Measurements from ENCODE around the gene CAMK2A.

Gene CAMK2A

GRCh38 chr5:150300496-150301169 is 11.1 kb upstream of the CAMK2A start:
- DNase-seq (ENCODE audit: low read depth, low spot score) = no peak

DNA sequence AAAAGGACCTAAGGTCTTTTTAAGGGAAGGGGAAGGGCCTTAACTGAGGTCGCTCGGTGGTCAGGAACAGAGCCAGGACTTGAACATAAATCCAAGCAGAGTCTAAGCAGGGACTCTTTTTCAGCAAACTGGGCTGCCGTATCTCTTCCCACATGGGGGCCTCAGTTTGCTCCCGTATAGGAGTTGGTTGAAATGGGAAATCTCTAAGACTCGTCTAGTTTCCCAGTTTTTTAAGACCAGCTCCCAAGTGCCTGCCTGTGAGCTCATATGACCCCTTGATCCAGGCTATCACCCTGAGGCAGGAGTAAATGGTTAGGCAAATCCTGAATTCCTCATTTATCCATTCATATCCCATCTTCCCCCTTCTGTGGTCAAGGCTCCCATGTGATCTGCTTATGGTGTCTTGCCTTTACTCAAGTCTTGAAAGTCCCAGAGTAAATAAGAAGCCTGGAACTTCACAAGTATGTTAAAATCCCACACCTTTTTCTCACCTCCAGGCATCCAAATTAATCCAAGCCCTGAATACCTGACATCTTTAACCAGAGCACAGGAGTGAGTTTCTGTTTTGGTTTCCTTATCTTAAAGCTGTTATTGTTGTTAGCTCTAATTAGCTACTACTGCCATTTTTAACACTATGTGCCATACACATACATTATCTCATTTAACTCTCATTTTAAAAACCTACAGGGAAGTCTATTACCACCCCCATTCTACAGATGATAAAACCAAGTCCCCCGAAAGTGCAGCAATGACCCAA is 10.2 kb upstream of the CAMK2A start:
- no peak for DNase-seq (ENCODE audit: low read depth, low spot score)

GRCh38 chr5:150298701-150299451 is 9.3 kb upstream of the CAMK2A start:
- DNase-seq (ENCODE audit: low read depth, low spot score) = no peak

DNA sequence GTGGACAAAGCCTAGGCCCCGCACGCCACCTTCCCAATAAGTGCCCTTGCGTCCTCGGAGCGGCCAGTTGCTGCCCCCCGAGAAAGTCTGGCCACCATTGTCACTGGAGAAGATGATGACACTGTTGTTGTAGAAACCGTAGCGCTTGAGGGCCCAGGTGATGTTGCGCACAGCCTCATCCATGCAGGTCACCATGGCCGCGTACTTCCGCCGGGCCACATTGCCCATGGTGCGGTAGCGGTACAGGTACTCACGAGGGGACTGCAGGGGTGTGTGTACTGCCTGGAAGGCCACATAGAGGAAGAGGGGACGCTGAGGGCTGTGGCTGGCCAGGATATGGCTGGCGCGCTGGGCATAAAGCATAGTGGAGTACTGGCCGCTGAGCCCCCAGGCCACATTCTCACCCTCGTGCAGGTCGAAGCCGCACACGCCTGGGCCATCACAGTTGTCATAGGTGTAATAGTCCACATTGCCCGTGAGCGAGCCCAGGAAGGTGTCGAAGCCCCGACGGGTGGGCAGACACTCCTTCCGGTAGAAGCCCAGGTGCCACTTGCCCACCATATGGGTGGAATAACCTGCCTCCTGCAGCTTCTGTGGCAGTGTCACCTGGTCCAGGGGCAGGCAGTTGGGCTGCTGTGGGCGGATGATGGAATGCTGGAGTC is 8.5 kb upstream of the CAMK2A start:
- no peak for DNase-seq (ENCODE audit: low read depth, low spot score)

GRCh38 chr5:150297236-150297890 is 7.8 kb upstream of the CAMK2A start:
- no peak for DNase-seq (ENCODE audit: low read depth, low spot score)

- DNase-seq (ENCODE audit: low read depth, low spot score) = no peak
These were observed 6.9 kb upstream of the CAMK2A start for GRCh38 chr5:150296496-150296895.

DNA sequence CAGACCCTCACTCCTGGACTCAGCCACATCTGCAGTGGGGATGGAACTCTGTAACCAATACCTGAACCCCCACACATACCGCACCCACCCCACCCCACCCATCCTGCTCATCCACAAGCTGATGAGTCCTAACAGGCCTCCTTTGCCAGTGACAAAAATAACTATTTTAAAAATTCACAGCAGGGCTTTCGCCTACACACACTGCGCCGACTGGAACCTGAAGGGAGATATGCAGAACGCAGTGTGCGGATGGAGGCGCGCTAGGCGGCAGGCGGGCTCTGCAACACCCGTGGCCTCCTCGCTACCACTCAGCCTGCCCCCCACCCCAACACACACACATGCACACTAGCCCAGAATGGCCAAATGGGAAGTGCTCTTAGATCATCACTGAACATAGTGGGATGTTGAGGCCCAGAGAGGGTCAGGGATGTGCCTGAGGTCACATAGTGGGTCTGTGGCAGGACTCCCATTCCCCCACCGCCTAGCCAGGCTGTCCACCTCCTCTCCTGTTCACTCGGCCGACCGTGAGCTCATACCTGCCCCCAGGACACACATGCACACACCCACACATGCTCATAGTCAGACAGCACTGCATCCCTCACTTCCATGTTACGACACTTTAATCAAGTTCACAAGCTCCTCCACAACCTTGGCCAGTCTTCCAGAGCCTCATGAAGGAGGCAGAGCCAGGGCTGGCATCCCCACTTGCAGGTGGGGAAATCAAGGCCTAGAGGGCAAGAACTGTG is 6.3 kb upstream of the CAMK2A start:
- DNase-seq (ENCODE audit: low read depth, low spot score) = no peak

GRCh38 chr5:150295172-150295634 is 5.6 kb upstream of the CAMK2A start:
- no peak for DNase-seq (ENCODE audit: low read depth, low spot score)

GRCh38 chr5:150294551-150295071 is 5.0 kb upstream of the CAMK2A start:
- no peak for DNase-seq (ENCODE audit: low read depth, low spot score)

GRCh38 chr5:150293091-150293941 is 3.7 kb upstream of the CAMK2A start:
- no peak for DNase-seq (ENCODE audit: low read depth, low spot score)

- no peak for DNase-seq (ENCODE audit: low read depth, low spot score)
These were observed 2.1 kb upstream of the CAMK2A start for GRCh38 chr5:150291388-150292385.

- no peak for DNase-seq (ENCODE audit: low read depth, low spot score)
These were observed 782 bp downstream of the CAMK2A start for GRCh38 chr5:150288791-150289190.

DNA sequence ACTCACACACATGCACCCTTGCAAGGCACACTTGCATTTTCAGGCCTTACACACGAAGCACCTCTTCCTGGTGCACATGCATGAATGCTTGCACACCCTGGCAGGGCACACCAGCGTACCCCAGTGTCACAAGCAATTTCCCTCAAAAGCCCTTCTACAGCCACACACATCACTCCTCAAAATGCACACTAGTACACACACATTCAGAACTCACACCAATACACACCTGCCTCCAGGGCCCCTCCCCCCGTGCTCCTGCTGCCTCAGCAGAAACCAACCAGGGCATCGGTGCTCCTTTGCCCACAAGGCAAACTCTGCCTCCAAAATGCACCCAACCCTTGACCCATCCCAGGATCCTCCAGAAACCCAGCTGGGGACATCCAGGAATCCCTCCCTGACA is 1.2 kb downstream of the CAMK2A start:
- no peak for DNase-seq (ENCODE audit: low read depth, low spot score)

GRCh38 chr5:150286820-150287219 is 2.8 kb downstream of the CAMK2A start:
- no peak for DNase-seq (ENCODE audit: low read depth, low spot score)

DNA sequence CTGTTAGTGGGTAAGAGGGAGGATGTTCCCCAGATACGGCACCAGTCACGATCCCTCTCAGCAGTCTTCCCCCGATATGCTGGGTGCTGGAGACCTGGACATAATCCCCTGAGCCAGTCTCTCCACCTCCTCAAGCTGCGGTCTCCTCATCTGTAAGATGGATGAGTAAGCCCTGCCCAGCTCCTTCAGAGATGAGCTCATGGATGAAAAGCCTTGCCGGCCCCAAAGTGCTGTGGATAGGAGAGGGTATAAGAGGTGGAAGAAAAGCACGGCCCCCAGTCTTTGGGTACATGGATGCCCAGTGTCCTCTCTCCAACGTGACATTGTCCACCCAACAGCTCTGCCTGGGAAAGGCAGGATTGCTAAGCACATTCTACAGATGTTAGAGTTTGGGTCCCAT is 4.5 kb downstream of the CAMK2A start:
- no peak for DNase-seq (ENCODE audit: low read depth, low spot score)

GRCh38 chr5:150284311-150284710 is 5.3 kb downstream of the CAMK2A start:
- no peak for DNase-seq (ENCODE audit: low read depth, low spot score)

DNA sequence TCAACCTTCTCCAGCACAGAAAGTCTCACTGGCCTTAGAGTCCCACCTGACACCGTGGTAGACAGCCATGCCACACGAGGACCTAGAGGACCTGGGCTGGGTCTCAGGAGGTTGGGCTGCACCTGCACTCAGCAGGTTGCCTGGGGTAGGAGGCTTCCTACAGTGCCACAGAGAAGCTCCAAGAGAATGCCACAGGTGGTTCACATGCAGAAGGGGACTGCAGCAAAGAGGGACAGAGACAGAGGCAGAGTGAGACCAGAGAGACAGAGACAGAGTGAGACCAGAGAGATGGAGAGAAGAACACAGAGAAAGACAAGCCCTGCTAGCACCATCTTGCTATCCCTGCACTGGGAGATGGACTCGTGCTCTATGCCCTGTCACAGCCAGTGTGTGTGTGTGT is 5.7 kb downstream of the CAMK2A start:
- no peak for DNase-seq (ENCODE audit: low read depth, low spot score)

GRCh38 chr5:150281987-150282386 is 7.6 kb downstream of the CAMK2A start:
- DNase-seq (ENCODE audit: low read depth, low spot score) = no peak
